Prostate gland (tissue), 2 donors: ENCODE measurements around the gene MAP3K7.

Experiments
- CTCF ChIP-seq, 4 experiments: fragments of 200-600 bp in 2 of 4; fragments of 450-650 bp in 2 of 4; sonication (generic) in 2 of 4; IDR thresholded peaks; 1 replicate in 3 of 4; 2 replicates in 1 of 4; pipeline ENCODE4 v1.5.1; 2016 to 2019; ENCODE audit warnings: antibody characterized with exemption in 4 of 4, mild to moderate bottlenecking in 2 of 4, moderate library complexity in 2 of 4
- POLR2A ChIP-seq: fragments of 450-650 bp; IDR thresholded peaks from one replicate; pipeline ENCODE4 v1.6.1; 2016; ENCODE audit warnings: antibody characterized with exemption, mild to moderate bottlenecking
- POLR2AphosphoS5 ChIP-seq: sonication (generic); formaldehyde crosslinking; IDR thresholded peaks from one replicate; pipeline ENCODE4 v1.6.1; 2017; ENCODE audit warnings: antibody characterized with exemption

GRCh38 chr6:90569223-90569622 lies 17.6 kb downstream of the MAP3K7 start:
- TF ChIP-seq POLR2AphosphoS5 (no peak), POLR2A (no peak), CTCF (IDR thresholded peaks at IDR 0.05) (no peak)
